GM23338 (cell line): ENCODE data around the gene FOXO3. TPM values are rescaled to one million over a fixed set of nuclear protein-coding genes. Genes with fewer than 3 reads are reported as not detected.

Experiments
- ATAC-seq: fragments of 200-7000 bp; cut with Tn5 transposase; 3 replicates; pipeline ENCODE4 v1.9.1; 2020
- DNase-seq: peaks from one replicate; pipeline ENCODE4 v3.0.0-alpha.2; 2015; ENCODE audit warnings: low spot score
- H2AFZ ChIP-seq: fragments of 200-600 bp; sonication (generic); 2 replicates; pipeline ENCODE4 v1.8.0; 2016; ENCODE audit warnings: antibody characterized with exemption, mild to moderate bottlenecking, moderate library complexity
- H3F3A ChIP-seq: fragments of 200-600 bp; sonication (generic); replicated peaks from 2 replicates; pipeline ENCODE4 v1.8.0; 2017; ENCODE audit warnings: antibody characterized with exemption, mixed run types, low read depth
- H3K27ac ChIP-seq: fragments of 200-600 bp; sonication (generic); 2 replicates; pipeline ENCODE4 v1.6.1; 2016; ENCODE audit warnings: low read depth
- H3K27me3 ChIP-seq: fragments of 200-600 bp; sonication (generic); 2 replicates; pipeline ENCODE4 v1.8.0; 2016; ENCODE audit warnings: mild to moderate bottlenecking, mixed run types, moderate library complexity; ENCODE audit not compliant: insufficient read depth
- H3K36me3 ChIP-seq: fragments of 200-600 bp; sonication (generic); 2 replicates; pipeline ENCODE4 v1.8.0; 2016; ENCODE audit warnings: mild to moderate bottlenecking; ENCODE audit not compliant: insufficient read depth
- H3K4me1 ChIP-seq: fragments of 200-600 bp; sonication (generic); 2 replicates; pipeline ENCODE4 v1.8.0; 2016; ENCODE audit warnings: mild to moderate bottlenecking, moderate library complexity; ENCODE audit not compliant: insufficient read depth
- H3K4me2 ChIP-seq: fragments of 200-600 bp; sonication (generic); 2 replicates; pipeline ENCODE4 v1.7.1; 2017; ENCODE audit warnings: mixed run types
- H3K4me3 ChIP-seq: fragments of 200-600 bp; sonication (generic); 2 replicates; pipeline ENCODE4 v1.6.1; 2016; ENCODE audit warnings: mixed run types
- H3K79me2 ChIP-seq: fragments of 200-600 bp; sonication (generic); replicated peaks from 2 replicates; pipeline ENCODE4 v1.8.0; 2017; ENCODE audit warnings: mild to moderate bottlenecking; ENCODE audit not compliant: insufficient read depth
- H3K9me2 ChIP-seq: fragments of 200-600 bp; sonication (generic); 2 replicates; pipeline ENCODE4 v1.8.0; 2017; ENCODE audit not compliant: insufficient read depth
- H4K20me1 ChIP-seq: fragments of 200-600 bp; sonication (generic); replicated peaks from 2 replicates; pipeline ENCODE4 v1.8.0; 2017; ENCODE audit warnings: mild to moderate bottlenecking; ENCODE audit not compliant: insufficient read depth
- H3K27ac Mint-ChIP-seq: 2 replicates; pipeline ENCODE4 v1.8.0; 2020; ENCODE audit warnings: inconsistent platforms, mild to moderate bottlenecking, moderate library complexity, mixed read lengths
- H3K27me3 Mint-ChIP-seq: 3 replicates; pipeline ENCODE4 v1.8.0; 2022; ENCODE audit warnings: low read depth, mild to moderate bottlenecking, moderate library complexity, mixed read lengths, inconsistent platforms; ENCODE audit not compliant: insufficient read depth, poor library complexity
- H3K36me3 Mint-ChIP-seq: 3 replicates; pipeline ENCODE4 v1.8.0; 2021; ENCODE audit warnings: low read depth, mild to moderate bottlenecking, inconsistent platforms, moderate library complexity, mixed read lengths
- H3K4me1 Mint-ChIP-seq: 3 replicates; pipeline ENCODE4 v1.8.0; 2020; ENCODE audit warnings: mild to moderate bottlenecking, inconsistent platforms, mixed read lengths
- H3K4me3 Mint-ChIP-seq: 3 replicates; pipeline ENCODE4 v1.8.0; 2021; ENCODE audit warnings: moderate library complexity, mild to moderate bottlenecking, inconsistent platforms, mixed read lengths
- H3K9me3 Mint-ChIP-seq: 3 replicates; pipeline ENCODE4 v1.8.0; 2020; ENCODE audit warnings: moderate library complexity, mild to moderate bottlenecking, inconsistent platforms, mixed read lengths
- CREB1 ChIP-seq: fragments of 250-450 bp; sonication (Bioruptor Pico); IDR thresholded peaks from 2 replicates; pipeline ENCODE4 v1.5.0; 2020; ENCODE audit warnings: low read depth, mild to moderate bottlenecking, moderate library complexity
- CTCF ChIP-seq, 2 experiments: fragments of 200-600 bp in 1 of 2; sonication (generic) in 1 of 2; conservative IDR thresholded peaks; 2 replicates each; pipeline versions ENCODE4 v1.5.1 to v1.6.1; 2016 to 2017; ENCODE audit warnings: antibody characterized with exemption in 2 of 2, low read depth in 2 of 2, mild to moderate bottlenecking in 2 of 2, moderate library complexity in 1 of 2
- EZH2 ChIP-seq: fragments of 200-600 bp; sonication (generic); IDR thresholded peaks from one replicate; pipeline ENCODE4 v1.8.0; 2017; ENCODE audit warnings: antibody characterized with exemption, mild to moderate bottlenecking, low read depth; ENCODE audit not compliant: unreplicated experiment
- EZH2phosphoT487 ChIP-seq: fragments of 200-600 bp; sonication (generic); IDR thresholded peaks from one replicate; pipeline ENCODE4 v1.8.1; 2018; ENCODE audit warnings: antibody characterized with exemption; ENCODE audit not compliant: unreplicated experiment
- JUNB ChIP-seq: IDR thresholded peaks from one replicate; pipeline ENCODE4 v1.6.1; 2016; ENCODE audit warnings: antibody characterized with exemption; ENCODE audit not compliant: unreplicated experiment
- NANOG ChIP-seq: IDR thresholded peaks from 2 replicates; pipeline ENCODE4 v1.6.1; 2016; ENCODE audit warnings: antibody characterized with exemption, borderline replicate concordance
- POLR2AphosphoS5 ChIP-seq: IDR thresholded peaks from 2 replicates; pipeline ENCODE4 v1.6.1; 2016; ENCODE audit warnings: antibody characterized with exemption, low read depth
- STAT1 ChIP-seq: IDR thresholded peaks from one replicate; pipeline ENCODE4 v1.6.1; 2016; ENCODE audit warnings: antibody characterized with exemption; ENCODE audit not compliant: unreplicated experiment
- ZNF114 ChIP-seq: fragments of 250-450 bp; sonication (Bioruptor Pico); IDR thresholded peaks from 2 replicates; pipeline ENCODE4 v1.5.0; 2020; ENCODE audit warnings: mild to moderate bottlenecking, moderate library complexity
- ZNF331 ChIP-seq: fragments of 250-450 bp; sonication (Bioruptor Pico); IDR thresholded peaks from 2 replicates; pipeline ENCODE4 v1.5.0; 2020; ENCODE audit warnings: low read depth, mild to moderate bottlenecking, moderate library complexity
- polyA plus RNA-seq: library from polyadenylated mRNA; unstranded; fragments of >200 nt; fragmentation: Nextera tagmentation; extraction: Ambion mirVana; gene quantifications from 2 replicates; pipeline ENCODE4 v1.2.1, GENCODE V29; 2016
- total RNA-seq: library from RNA; depleted of rRNA; stranded (reverse); fragments of >200 nt; shearing (Covaris generic); gene quantifications from 2 replicates; pipeline ENCODE4 v1.2.3, GENCODE V29; 2014
- TF ChIP-seq, protein P1 (sequence below): IDR thresholded peaks from one replicate; pipeline ENCODE4 v1.6.1; 2018; ENCODE audit warnings: antibody characterized with exemption; ENCODE audit not compliant: unreplicated experiment
- TF ChIP-seq, protein P2 (sequence below): fragments of 250-450 bp; sonication (Bioruptor Pico); IDR thresholded peaks from 2 replicates; pipeline ENCODE4 v1.5.0; 2020; ENCODE audit warnings: mild to moderate bottlenecking, moderate library complexity
- TF ChIP-seq, protein P3 (sequence below): IDR thresholded peaks from 2 replicates; pipeline ENCODE4 v1.6.1; 2016; ENCODE audit warnings: antibody characterized with exemption

The FOXO3 gene
- total and polyA plus RNA-seq, 2 experiments from 2014 or later, result 9.8 to 20.2 TPM

- Histone ChIP-seq H2AFZ (no peak overlapping the region), H3K27ac (no peak overlapping the region), H3K27me3 (no peaks in the 10 kb centered on the region), H3K79me2 (no peaks in the 10 kb centered on the region), H3F3A (no peaks in the 10 kb centered on the region), H4K20me1 (no peaks in the 10 kb centered on the region), H3K4me3 (no peak overlapping the region), H3K4me2 (no peak overlapping the region), H3K36me3 (no peaks in the 10 kb centered on the region), H3K9me2 (no peaks in the 10 kb centered on the region), H3K4me1 (0 out of 2 replicates have a peak, but pooled peaks cover 7% of the 10 kb centered on the region)
- Mint-ChIP-seq H3K4me1 (no peaks in the 10 kb centered on the region; the same call in 1 of the 3 replicates), H3K27ac (no peak overlapping the region), H3K27me3 (peaks cover 4% of the 10 kb centered on the region), H3K4me3 (no peak overlapping the region), H3K36me3 (no peaks in the 10 kb centered on the region), H3K9me3 (no peaks in the 10 kb centered on the region)
- no peak for ATAC-seq
- no peak for DNase-seq
- no peak for TF ChIP-seq STAT1
- no peak for TF ChIP-seq ZNF331
- no peak for TF ChIP-seq CREB1
- no peak for TF ChIP-seq EZH2
- no peak for TF ChIP-seq EZH2phosphoT487
- TF ChIP-seq, protein P1, sequence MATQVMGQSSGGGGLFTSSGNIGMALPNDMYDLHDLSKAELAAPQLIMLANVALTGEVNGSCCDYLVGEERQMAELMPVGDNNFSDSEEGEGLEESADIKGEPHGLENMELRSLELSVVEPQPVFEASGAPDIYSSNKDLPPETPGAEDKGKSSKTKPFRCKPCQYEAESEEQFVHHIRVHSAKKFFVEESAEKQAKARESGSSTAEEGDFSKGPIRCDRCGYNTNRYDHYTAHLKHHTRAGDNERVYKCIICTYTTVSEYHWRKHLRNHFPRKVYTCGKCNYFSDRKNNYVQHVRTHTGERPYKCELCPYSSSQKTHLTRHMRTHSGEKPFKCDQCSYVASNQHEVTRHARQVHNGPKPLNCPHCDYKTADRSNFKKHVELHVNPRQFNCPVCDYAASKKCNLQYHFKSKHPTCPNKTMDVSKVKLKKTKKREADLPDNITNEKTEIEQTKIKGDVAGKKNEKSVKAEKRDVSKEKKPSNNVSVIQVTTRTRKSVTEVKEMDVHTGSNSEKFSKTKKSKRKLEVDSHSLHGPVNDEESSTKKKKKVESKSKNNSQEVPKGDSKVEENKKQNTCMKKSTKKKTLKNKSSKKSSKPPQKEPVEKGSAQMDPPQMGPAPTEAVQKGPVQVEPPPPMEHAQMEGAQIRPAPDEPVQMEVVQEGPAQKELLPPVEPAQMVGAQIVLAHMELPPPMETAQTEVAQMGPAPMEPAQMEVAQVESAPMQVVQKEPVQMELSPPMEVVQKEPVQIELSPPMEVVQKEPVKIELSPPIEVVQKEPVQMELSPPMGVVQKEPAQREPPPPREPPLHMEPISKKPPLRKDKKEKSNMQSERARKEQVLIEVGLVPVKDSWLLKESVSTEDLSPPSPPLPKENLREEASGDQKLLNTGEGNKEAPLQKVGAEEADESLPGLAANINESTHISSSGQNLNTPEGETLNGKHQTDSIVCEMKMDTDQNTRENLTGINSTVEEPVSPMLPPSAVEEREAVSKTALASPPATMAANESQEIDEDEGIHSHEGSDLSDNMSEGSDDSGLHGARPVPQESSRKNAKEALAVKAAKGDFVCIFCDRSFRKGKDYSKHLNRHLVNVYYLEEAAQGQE, result no peak
- TF ChIP-seq NANOG, result no peak
- TF ChIP-seq POLR2AphosphoS5, result no peak
- TF ChIP-seq, protein P2, sequence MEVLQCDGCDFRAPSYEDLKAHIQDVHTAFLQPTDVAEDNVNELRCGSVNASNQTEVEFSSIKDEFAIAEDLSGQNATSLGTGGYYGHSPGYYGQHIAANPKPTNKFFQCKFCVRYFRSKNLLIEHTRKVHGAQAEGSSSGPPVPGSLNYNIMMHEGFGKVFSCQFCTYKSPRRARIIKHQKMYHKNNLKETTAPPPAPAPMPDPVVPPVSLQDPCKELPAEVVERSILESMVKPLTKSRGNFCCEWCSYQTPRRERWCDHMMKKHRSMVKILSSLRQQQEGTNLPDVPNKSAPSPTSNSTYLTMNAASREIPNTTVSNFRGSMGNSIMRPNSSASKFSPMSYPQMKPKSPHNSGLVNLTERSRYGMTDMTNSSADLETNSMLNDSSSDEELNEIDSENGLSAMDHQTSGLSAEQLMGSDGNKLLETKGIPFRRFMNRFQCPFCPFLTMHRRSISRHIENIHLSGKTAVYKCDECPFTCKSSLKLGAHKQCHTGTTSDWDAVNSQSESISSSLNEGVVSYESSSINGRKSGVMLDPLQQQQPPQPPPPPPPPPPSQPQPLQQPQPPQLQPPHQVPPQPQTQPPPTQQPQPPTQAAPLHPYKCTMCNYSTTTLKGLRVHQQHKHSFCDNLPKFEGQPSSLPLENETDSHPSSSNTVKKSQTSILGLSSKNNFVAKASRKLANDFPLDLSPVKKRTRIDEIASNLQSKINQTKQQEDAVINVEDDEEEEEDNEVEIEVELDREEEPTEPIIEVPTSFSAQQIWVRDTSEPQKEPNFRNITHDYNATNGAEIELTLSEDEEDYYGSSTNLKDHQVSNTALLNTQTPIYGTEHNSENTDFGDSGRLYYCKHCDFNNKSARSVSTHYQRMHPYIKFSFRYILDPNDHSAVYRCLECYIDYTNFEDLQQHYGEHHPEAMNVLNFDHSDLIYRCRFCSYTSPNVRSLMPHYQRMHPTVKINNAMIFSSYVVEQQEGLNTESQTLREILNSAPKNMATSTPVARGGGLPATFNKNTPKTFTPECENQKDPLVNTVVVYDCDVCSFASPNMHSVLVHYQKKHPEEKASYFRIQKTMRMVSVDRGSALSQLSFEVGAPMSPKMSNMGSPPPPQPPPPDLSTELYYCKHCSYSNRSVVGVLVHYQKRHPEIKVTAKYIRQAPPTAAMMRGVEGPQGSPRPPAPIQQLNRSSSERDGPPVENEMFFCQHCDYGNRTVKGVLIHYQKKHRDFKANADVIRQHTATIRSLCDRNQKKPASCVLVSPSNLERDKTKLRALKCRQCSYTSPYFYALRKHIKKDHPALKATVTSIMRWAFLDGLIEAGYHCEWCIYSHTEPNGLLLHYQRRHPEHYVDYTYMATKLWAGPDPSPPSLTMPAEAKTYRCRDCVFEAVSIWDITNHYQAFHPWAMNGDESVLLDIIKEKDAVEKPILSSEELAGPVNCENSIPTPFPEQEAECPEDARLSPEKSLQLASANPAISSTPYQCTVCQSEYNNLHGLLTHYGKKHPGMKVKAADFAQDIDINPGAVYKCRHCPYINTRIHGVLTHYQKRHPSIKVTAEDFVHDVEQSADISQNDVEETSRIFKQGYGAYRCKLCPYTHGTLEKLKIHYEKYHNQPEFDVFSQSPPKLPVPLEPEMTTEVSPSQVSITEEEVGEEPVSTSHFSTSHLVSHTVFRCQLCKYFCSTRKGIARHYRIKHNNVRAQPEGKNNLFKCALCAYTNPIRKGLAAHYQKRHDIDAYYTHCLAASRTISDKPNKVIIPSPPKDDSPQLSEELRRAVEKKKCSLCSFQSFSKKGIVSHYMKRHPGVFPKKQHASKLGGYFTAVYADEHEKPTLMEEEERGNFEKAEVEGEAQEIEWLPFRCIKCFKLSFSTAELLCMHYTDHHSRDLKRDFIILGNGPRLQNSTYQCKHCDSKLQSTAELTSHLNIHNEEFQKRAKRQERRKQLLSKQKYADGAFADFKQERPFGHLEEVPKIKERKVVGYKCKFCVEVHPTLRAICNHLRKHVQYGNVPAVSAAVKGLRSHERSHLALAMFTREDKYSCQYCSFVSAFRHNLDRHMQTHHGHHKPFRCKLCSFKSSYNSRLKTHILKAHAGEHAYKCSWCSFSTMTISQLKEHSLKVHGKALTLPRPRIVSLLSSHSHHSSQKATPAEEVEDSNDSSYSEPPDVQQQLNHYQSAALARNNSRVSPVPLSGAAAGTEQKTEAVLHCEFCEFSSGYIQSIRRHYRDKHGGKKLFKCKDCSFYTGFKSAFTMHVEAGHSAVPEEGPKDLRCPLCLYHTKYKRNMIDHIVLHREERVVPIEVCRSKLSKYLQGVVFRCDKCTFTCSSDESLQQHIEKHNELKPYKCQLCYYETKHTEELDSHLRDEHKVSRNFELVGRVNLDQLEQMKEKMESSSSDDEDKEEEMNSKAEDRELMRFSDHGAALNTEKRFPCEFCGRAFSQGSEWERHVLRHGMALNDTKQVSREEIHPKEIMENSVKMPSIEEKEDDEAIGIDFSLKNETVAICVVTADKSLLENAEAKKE (CRISPR knock-in tag), result no peak
- no peak for TF ChIP-seq ZNF114 (CRISPR knock-in tag)
- no peak for TF ChIP-seq CTCF (conservative IDR thresholded peaks at IDR 0.05; ENCODE audit: low read depth in 2 of 2)
- TF ChIP-seq, protein P3, sequence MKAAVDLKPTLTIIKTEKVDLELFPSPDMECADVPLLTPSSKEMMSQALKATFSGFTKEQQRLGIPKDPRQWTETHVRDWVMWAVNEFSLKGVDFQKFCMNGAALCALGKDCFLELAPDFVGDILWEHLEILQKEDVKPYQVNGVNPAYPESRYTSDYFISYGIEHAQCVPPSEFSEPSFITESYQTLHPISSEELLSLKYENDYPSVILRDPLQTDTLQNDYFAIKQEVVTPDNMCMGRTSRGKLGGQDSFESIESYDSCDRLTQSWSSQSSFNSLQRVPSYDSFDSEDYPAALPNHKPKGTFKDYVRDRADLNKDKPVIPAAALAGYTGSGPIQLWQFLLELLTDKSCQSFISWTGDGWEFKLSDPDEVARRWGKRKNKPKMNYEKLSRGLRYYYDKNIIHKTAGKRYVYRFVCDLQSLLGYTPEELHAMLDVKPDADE, result no peak
- no peak for TF ChIP-seq JUNB
These were observed 154.2 kb downstream of the FOXO3 start for GRCh38 chr6:108714766-108715414.
